GM04503 (cell line): Measurements from ENCODE around the gene TMEM52.

ENCODE experiments used
- DNase-seq: peaks from one replicate; pipeline ENCODE4 v3.0.0-alpha.2; 2012; ENCODE audit warnings: low read depth

TMEM52 gene

DNA sequence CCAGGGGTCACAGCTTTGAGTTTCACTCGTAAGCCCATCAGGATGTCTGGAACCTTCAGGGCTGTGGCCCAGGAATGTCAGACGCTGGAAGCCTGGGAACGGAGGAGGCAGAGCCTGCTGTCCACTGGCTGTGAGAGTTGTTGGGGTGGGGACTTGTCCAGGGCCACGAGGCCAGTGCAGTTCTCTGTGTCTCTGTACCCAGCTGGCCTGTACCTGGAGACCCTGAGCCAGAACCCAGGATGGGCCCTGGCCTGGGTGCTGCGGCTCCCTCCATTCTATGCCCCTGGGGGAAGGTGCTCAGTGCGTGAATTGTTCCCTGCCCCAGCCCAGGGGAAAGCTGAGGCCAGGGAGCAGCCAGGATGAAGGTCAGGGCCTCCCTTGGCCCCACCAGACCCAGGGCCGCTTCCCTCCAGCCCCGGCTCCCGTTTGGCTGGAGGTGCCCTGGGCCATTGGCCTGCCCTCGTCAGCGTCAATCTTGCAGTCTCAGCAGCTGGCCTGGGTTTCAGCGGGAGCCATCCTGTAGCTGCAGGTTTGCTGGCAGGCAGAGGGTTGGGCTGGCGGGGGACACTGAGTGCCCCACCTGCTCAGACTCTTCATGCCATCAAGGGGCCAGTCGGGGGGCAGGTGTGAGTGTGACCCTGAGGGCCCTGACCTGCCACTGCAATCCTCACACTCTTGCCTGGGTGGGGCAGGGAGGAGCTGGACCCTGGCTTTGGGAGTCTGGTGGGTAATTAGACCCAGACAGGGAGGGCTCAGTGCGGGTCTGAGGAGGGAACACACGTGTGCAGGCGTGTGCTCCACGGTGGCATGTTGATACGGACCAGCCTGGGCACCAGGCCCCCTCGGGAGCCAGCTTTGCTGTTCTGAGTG is 4.7 kb downstream of the TMEM52 start:
- no peak for DNase-seq

DNA sequence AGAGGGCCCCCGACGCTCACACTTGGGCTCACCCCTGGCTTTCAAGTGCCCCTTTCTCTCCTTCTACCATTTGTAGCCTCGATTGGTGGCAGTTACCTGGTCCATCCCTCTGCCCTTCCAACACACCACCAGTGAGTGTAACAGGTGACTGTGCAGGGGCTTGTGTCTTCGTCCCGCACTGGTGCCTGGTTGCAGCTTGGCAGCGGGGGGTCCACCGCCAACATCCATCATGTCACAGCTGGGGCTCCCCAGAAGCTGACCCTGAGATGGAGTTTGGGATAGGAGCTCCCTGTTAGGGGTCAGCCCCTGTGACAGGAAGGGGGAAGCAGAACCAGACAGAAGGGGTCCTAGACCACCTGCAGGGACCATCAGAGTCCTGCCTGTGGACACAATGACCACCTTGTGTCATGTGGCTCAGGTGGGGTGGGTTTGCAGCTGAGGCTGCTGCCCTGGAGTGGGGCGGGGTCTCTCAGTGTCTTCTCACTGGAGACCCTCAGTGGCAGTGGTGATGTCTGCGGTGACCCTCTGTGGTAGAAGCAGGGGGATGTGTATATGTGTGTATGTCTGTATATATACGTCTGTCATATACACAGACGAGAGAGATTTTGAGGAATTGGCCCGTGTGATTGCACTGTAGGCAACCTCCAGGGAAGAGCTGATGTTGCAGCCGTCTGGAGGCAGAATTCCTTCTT is 7.6 kb downstream of the TMEM52 start:
- no peak for DNase-seq

DNA sequence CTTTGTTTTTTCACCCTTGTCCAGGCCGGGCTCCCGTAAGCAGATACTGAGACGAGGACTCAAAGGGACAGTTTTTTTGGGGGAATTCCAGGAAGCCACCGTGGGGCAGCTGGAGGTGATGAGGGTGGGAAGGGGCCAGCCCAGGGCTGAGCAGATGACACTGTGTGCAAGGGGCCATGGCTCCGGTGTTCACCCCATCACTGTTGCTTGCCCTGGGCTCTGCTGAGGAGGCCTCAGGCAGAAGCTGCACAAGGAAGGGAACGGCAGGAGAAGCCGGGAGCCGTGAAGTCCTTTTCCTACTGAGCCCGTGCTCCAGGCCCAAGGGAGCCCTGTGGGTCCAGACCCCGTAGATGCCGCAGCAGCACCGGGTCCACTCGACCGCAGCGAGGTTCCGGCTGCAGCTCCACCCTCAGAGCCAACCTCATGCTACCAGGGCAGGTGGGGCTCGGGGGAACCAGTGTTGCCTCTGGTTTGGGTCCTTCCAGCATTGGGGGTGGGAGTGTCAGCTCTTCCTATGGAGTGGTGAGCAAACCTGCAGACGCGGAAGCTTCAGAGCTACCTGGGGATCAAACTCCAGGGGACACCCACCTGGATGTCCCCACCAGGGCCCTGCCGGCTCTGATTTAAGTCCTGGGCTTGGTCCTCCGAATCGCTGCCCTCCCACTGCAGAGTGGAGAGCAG is 8.3 kb downstream of the TMEM52 start:
- no peak for DNase-seq

DNA sequence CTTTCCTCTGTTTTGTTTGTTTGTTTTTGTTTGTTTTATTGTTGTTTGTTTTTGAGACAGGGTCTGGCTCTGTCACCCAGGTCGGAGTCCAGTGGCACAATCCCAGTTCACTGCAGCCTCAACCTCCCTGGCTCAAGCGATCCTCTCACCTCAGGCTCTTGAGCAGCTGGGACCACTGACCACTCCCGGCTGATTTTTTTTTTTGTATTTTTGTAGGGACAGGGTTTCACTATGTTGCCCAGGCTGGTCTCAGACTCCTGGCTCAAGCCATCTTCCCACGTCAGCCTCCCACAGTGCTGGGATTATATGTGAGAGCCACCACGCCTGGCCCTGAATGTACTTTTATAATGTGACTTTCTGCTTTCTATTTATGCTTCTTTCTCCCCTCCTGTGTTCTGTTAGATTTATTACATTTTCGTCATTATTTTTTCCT is 9.0 kb downstream of the TMEM52 start:
- no peak for DNase-seq

- DNase-seq = no peak
Observed at GRCh38 chr1:1908506-1908791, 10.6 kb downstream of the TMEM52 start.

DNA sequence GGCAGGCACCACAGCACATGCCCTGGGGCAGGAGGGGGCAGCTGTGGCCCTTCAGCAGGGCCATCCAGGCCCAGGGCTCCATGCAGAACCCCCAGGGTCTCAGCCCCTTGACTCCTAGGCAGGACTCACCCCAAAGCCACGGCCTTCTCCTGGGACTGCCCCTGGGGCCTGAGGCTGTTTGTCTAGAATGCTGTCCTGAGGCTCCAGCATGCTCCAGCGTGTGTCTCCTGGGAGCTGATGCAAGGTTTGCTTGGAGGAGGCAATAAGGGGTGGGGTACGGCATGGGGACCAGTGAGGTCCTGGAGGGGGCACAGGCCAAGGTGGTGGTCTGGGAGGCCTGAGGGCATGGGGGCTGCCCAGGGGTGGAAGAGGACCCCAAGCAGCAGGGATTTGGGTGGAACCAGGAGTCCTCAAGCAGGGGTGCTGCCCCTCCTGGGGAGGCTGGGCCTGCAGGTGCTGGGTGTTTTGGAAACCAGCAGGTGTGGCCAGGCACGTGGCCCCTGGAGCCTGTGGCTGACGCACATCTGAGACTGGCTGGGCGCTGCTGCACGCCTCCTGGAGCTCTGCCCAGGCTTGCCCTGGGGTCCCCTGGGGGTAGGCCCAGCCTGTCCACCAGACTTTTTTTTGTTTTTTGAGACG is 11.9 kb downstream of the TMEM52 start:
- DNase-seq = no peak

DNA sequence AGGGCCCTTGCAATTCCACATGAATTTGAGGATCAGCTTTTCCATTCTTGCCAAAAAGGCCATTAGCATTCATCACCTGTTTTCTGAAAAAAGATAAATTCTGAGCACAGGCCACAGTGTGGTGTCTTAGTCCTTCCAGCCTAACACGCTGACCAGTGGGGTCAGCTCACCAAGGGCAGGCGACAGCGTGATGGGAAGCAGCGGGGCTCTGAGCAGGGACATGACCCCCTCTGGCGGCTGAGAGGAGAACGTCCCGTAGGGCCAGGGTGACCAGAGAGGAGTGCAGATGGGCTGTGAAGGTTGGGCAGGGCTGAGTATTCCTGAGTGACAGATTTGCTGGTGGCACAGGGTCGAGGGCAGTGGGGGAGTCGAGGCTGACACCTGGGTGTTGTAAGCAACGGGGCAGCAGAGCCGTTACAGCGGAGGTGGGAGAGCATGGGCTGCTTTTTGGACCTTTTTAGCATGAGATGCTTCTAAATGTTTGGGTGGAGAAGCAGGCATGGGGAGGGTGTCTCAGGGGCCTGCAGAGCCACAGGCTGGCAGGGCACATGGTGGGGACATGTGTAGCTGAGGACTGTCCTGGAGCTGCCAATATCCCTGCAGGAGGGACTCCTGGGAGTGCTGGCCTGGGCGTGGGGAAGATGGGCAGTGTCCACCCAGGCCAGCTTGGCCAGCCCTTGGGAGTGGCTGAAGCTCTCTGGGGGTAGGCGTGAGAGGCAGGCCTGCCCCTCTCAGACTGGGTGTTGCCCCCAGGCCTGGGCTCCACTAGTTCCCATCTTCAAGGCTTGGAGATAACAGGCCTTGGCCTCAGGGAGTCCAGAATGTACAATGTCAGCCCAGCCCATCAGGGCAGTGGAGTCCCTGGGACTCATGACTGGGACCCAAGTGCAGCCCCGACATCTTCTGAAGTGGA is 12.6 kb downstream of the TMEM52 start:
- no peak for DNase-seq

- no peak for DNase-seq
Observed at GRCh38 chr1:1903224-1903623, 15.9 kb downstream of the TMEM52 start.

DNA sequence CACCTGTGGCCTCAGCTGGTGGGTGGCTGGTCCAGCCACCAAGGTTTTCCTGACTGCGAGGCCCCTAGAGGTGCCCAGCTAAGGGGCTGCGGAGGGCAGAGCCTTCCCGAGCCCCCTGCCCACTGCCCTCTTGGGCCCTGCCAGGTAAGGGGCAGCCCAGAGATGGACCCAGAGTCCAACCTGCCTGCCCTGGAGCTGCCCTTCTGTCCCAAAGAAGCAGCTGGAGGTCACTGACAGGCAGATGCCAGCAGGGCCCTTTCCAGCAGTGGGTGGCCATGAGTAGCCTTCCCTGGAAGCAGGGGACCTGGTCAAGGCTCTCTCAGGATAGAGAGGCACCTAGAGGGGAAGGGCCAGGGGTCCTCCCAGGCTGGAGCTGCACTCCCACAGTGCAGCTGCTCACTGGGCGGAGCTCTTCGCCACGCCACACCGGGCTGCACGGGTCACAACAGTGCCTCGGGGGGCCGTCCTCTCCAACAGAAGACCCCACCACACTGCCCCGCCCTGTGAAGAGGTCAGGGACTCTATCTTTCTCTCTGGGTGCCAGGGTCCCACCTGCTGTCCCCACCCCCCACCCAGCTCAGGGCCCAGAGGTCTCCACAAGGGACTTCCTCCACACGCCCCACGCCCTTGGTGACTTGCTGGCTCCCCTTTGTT is 17.3 kb downstream of the TMEM52 start:
- no peak for DNase-seq

- no peak for DNase-seq
Observed at GRCh38 chr1:1900883-1901640, 18.0 kb downstream of the TMEM52 start.

DNA sequence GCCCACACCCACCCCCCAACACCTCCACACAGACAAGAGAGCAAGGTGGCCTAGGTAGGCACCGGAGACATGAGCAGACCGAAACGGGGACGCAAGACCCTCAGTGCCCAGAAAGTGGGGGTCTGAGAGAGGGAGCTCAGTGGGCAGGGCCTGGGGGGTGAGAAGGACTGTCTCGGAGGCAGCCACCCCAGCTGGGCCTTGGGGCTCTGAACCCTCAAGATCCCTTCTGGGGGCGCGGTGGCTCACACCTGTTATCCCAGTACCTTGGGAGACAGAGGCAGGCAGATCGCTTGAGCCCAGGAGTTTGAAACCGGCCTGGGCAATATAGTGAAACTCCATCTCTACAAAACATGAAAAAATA is 19.1 kb downstream of the TMEM52 start:
- no peak for DNase-seq

GRCh38 chr1:1899266-1899966 is 19.7 kb downstream of the TMEM52 start:
- DNase-seq = no peak

GRCh38 chr1:1898246-1898933 is 20.7 kb downstream of the TMEM52 start:
- DNase-seq = no peak

GRCh38 chr1:1895456-1896336 is 23.4 kb downstream of the TMEM52 start:
- DNase-seq = no peak

DNA sequence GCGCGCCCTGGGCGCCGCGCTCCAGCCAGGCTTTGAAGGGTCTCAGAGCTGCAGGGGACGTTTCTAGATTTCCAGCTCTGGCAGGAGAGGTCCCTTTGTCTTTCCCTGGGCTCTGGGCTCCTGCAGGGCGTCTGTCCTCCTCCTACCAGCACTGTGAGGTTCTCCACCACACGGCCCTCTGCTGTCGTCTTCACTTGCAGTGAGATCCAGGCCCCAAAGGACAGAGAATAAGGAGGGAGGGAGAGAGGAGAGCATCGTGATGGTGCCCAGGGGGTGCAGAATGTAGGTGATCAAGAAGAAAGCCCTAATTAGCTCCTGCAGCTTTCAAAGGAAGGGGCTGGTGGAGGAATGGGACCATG is 24.0 kb downstream of the TMEM52 start:
- DNase-seq = no peak

DNA sequence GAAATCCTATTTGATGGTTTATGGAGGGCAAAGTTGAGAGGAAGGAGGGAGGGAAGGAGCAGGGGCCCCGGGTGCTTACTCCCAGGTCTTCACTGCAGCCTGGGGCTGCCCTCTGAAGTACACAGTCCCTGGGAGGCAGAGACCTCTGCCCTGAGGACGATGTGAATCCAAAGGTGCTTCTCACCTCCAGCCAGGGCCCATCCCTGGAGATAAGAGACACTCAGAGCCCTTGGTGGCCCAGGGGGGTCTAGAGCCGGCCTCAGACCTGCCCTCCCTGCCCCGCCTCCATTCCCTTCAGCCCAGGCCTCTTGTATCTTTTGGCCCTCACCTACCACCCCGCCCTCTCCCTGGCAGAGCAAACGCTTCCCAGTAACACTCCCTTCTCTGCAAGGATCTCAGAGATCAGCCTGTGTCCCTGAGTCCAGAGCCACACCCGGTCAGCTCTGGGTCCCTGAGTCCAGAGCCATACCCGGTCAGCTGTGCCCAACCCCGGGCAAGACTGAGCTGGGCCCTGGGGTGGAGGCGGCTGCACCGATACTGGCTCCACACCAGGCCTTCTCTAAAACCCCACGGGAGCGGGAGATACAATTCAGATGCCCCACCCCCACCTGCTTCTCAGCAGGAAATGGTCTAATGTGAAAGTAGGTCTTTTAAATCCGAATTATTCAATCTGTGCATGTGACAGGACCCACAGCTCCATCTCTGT is 24.6 kb downstream of the TMEM52 start:
- DNase-seq = no peak

- no peak for DNase-seq
Observed at GRCh38 chr1:1893997-1894353, 25.1 kb downstream of the TMEM52 start.
